H9 (cell line): ENCODE results near the gene EYA4. TPM values are rescaled to one million over a fixed set of nuclear protein-coding genes. Genes with fewer than 3 reads are reported as not detected.

Experiments used
- DNase-seq: peaks from one replicate; pipeline ENCODE4 v3.0.0-alpha.2; 2017
- H2AFZ ChIP-seq: one replicate; pipeline ENCODE4 v1.6.1; 2013; ENCODE audit warnings: mild to moderate bottlenecking, low read length, control low read depth, moderate library complexity
- H2AK5ac ChIP-seq: 2 replicates; pipeline ENCODE4 v1.6.1; 2013; ENCODE audit warnings: low read length, control low read depth, mixed read lengths; ENCODE audit not compliant: insufficient read length
- H2BK120ac ChIP-seq: one replicate; pipeline ENCODE4 v1.6.1; 2013; ENCODE audit warnings: low read depth, mild to moderate bottlenecking, low read length, control low read depth, inconsistent platforms; ENCODE audit not compliant: poor library complexity, severe bottlenecking
- H2BK12ac ChIP-seq: 2 replicates; pipeline ENCODE4 v1.6.1; 2013; ENCODE audit warnings: low read length, control low read depth, mixed read lengths, low read depth; ENCODE audit not compliant: insufficient read length
- H2BK15ac ChIP-seq: 2 replicates; pipeline ENCODE4 v1.6.1; 2013; ENCODE audit warnings: low read depth, low read length, control low read depth
- H2BK20ac ChIP-seq: one replicate; pipeline ENCODE4 v1.6.1; 2013; ENCODE audit warnings: low read depth, mild to moderate bottlenecking, low read length, control low read depth, inconsistent platforms; ENCODE audit not compliant: poor library complexity, severe bottlenecking
- H2BK5ac ChIP-seq: 2 replicates; pipeline ENCODE4 v1.6.1; 2013; ENCODE audit warnings: low read length, control low read depth, mixed read lengths; ENCODE audit not compliant: insufficient read length
- H3K14ac ChIP-seq: 2 replicates; pipeline ENCODE4 v1.6.1; 2013; ENCODE audit warnings: low read length, control low read depth; ENCODE audit not compliant: insufficient read depth
- H3K18ac ChIP-seq: 2 replicates; pipeline ENCODE4 v1.6.1; 2013; ENCODE audit warnings: low read depth, mild to moderate bottlenecking, mixed read lengths, low read length, control low read depth; ENCODE audit not compliant: insufficient read length
- H3K23ac ChIP-seq: 2 replicates; pipeline ENCODE4 v1.6.1; 2013; ENCODE audit warnings: low read length, control low read depth, mixed read lengths, low read depth; ENCODE audit not compliant: insufficient read length
- H3K23me2 ChIP-seq: 2 replicates; pipeline ENCODE4 v1.6.1; 2013; ENCODE audit warnings: low read depth, mild to moderate bottlenecking, mixed read lengths, low read length, control low read depth; ENCODE audit not compliant: insufficient read length, poor library complexity, severe bottlenecking
- H3K27ac ChIP-seq: 2 replicates; pipeline ENCODE4 v1.5.1; 2013; ENCODE audit warnings: low read length, control low read depth, mixed read lengths, low read depth; ENCODE audit not compliant: insufficient read length
- H3K27me3 ChIP-seq: 2 replicates; pipeline ENCODE4 v1.6.1; 2013; ENCODE audit warnings: low read length, control low read depth, inconsistent platforms; ENCODE audit not compliant: insufficient read depth
- H3K4ac ChIP-seq: 2 replicates; pipeline ENCODE4 v1.6.1; 2013; ENCODE audit warnings: low read depth, mild to moderate bottlenecking, control low read depth, inconsistent platforms, low read length, moderate library complexity
- H3K4me1 ChIP-seq: 2 replicates; pipeline ENCODE4 v1.6.1; 2013; ENCODE audit warnings: low read length, control low read depth, inconsistent platforms; ENCODE audit not compliant: insufficient read depth
- H3K4me2 ChIP-seq: 2 replicates; pipeline ENCODE4 v1.6.1; 2013; ENCODE audit warnings: low read length, control low read depth, mixed read lengths; ENCODE audit not compliant: insufficient read length, insufficient read depth
- H3K56ac ChIP-seq: 2 replicates; pipeline ENCODE4 v1.6.1; 2013; ENCODE audit warnings: low read depth, mild to moderate bottlenecking, mixed read lengths, low read length, control low read depth; ENCODE audit not compliant: insufficient read length
- H3K79me1 ChIP-seq: 2 replicates; pipeline ENCODE4 v1.6.1; 2013; ENCODE audit warnings: low read depth, mild to moderate bottlenecking, moderate library complexity, low read length, control low read depth, inconsistent platforms; ENCODE audit not compliant: insufficient read depth, poor library complexity, severe bottlenecking
- H3K79me2 ChIP-seq: 2 replicates; pipeline ENCODE4 v1.6.1; 2013; ENCODE audit warnings: low read length, control low read depth, inconsistent platforms; ENCODE audit not compliant: insufficient read depth
- H3K9ac ChIP-seq: 2 replicates; pipeline ENCODE4 v1.6.1; 2013; ENCODE audit warnings: low read length, control low read depth, mixed read lengths; ENCODE audit not compliant: insufficient read length; ENCODE audit errors: extremely low read depth
- H3K9me3 ChIP-seq: one replicate; pipeline ENCODE4 v1.6.1; 2013; ENCODE audit warnings: low read depth, low read length, inconsistent platforms; ENCODE audit not compliant: control insufficient read depth
- H3T11ph ChIP-seq: one replicate; pipeline ENCODE4 v1.6.1; 2013; ENCODE audit warnings: mild to moderate bottlenecking, low read length, control low read depth, inconsistent platforms
- H4K20me1 ChIP-seq: one replicate; pipeline ENCODE4 v1.6.1; 2013; ENCODE audit not compliant: control insufficient read depth, insufficient read length, insufficient read depth
- H4K5ac ChIP-seq: 2 replicates; pipeline ENCODE4 v1.6.1; 2013; ENCODE audit warnings: low read depth, mild to moderate bottlenecking, mixed read lengths, low read length, control low read depth; ENCODE audit not compliant: insufficient read length
- H4K8ac ChIP-seq: replicated peaks from 2 replicates; pipeline ENCODE4 v1.6.1; 2013; ENCODE audit warnings: low read length, control low read depth, mixed read lengths, low read depth; ENCODE audit not compliant: insufficient read length
- H4K91ac ChIP-seq: 2 replicates; pipeline ENCODE4 v1.6.1; 2013; ENCODE audit warnings: low read depth, mild to moderate bottlenecking, moderate library complexity, mixed read lengths, low read length, control low read depth; ENCODE audit not compliant: insufficient read length
- H3K27ac Mint-ChIP-seq, 3 experiments: 2 replicates in 2 of 3; 3 replicates in 1 of 3; pipeline ENCODE4 v1.8.0; 2020 to 2021; ENCODE audit warnings: mixed read lengths in 3 of 3, mild to moderate bottlenecking in 1 of 3, moderate library complexity in 1 of 3
- H3K27me3 Mint-ChIP-seq: 2 replicates; pipeline ENCODE4 v1.8.0; 2021; ENCODE audit warnings: low read depth, mild to moderate bottlenecking, moderate library complexity, mixed read lengths
- H3K36me3 Mint-ChIP-seq, 3 experiments: 2 replicates in 2 of 3; 3 replicates in 1 of 3; pipeline ENCODE4 v1.8.0; 2020 to 2021; ENCODE audit warnings: low read depth in 3 of 3, mixed read lengths in 3 of 3; ENCODE audit not compliant: insufficient read depth in 1 of 3
- H3K4me1 Mint-ChIP-seq, 2 experiments: 2 replicates each; pipeline ENCODE4 v1.8.0; 2020; ENCODE audit warnings: mixed read lengths in 2 of 2
- H3K4me3 Mint-ChIP-seq, 2 experiments: 2 replicates in 1 of 2; 3 replicates in 1 of 2; pipeline ENCODE4 v1.8.0; 2020 to 2021; ENCODE audit warnings: mild to moderate bottlenecking in 2 of 2, mixed read lengths in 2 of 2, moderate library complexity in 1 of 2
- H3K9me3 Mint-ChIP-seq, 2 experiments: 2 replicates in 1 of 2; 3 replicates in 1 of 2; pipeline ENCODE4 v1.8.0; 2020; ENCODE audit warnings: mild to moderate bottlenecking in 2 of 2, mixed read lengths in 2 of 2, moderate library complexity in 1 of 2
- CTCF ChIP-seq: fragments of 200-600 bp; sonication (generic); conservative IDR thresholded peaks from 3 replicates; pipeline ENCODE4 v1.8.0; 2021; ENCODE audit warnings: antibody characterized with exemption, mild to moderate bottlenecking
- total RNA-seq: library from RNA; stranded (reverse); gene quantifications from 2 replicates; pipeline ENCODE4 v1.2.1, GENCODE V29; 2021

The EYA4 gene
- total RNA-seq, 1 experiment from 2014 or later = 0.26 TPM

- H3K4ac ChIP-seq = no peak overlapping the region
- H3K27me3 Mint-ChIP-seq = no peaks in the 10 kb centered on the region
- no peak overlapping the region for H2BK15ac ChIP-seq
- H4K5ac ChIP-seq = no peak overlapping the region
- no peaks in the 10 kb centered on the region for H3K4me1 Mint-ChIP-seq
- no peak overlapping the region for H2BK120ac ChIP-seq
- no peak overlapping the region for H3K56ac ChIP-seq
- no peaks in the 10 kb centered on the region for H3K79me1 ChIP-seq
- no peak overlapping the region for H3K4me2 ChIP-seq
- H2AFZ ChIP-seq = no peak overlapping the region
- no peak overlapping the region for H4K91ac ChIP-seq
- H3K4me1 ChIP-seq = no peaks in the 10 kb centered on the region
- H2AK5ac ChIP-seq = no peak overlapping the region
- no peaks in the 10 kb centered on the region; a peak in 1 of 7 replicates for H3K36me3 Mint-ChIP-seq
- no peak overlapping the region for H3K23ac ChIP-seq
- no peak overlapping the region for H2BK20ac ChIP-seq
- no peaks in the 10 kb centered on the region for H3K9me3 Mint-ChIP-seq
- DNase-seq = no peak
- no peak overlapping the region for H2BK5ac ChIP-seq
- no peaks in the 10 kb centered on the region for H4K20me1 ChIP-seq
- H3K27ac ChIP-seq = no peak overlapping the region
- no peak overlapping the region for H3T11ph ChIP-seq
- H3K79me2 ChIP-seq = no peaks in the 10 kb centered on the region
- no peaks in the 10 kb centered on the region for H3K9me3 ChIP-seq
- H3K14ac ChIP-seq = no peak overlapping the region
- H3K27ac Mint-ChIP-seq = no peak overlapping the region
- H3K27me3 ChIP-seq = no peaks in the 10 kb centered on the region
- H2BK12ac ChIP-seq = no peak overlapping the region
- H3K18ac ChIP-seq = no peak overlapping the region
- H3K23me2 ChIP-seq = no peaks in the 10 kb centered on the region
- H4K8ac ChIP-seq = no peak overlapping the region
- H3K9ac ChIP-seq = no peak overlapping the region
- TF ChIP-seq CTCF = no peak
- no peak overlapping the region for H3K4me3 Mint-ChIP-seq
Observed at GRCh38 chr6:133227344-133227743, 13.8 kb upstream of the EYA4 start.
